ENCODE measurements around the gene SRMS. TPM values are rescaled to one million over a fixed set of nuclear protein-coding genes. Genes with fewer than 3 reads are reported as not detected.
"Not testable (repeated sequence)": the region's sequence is repeated elsewhere in the genome, so short reads cannot be mapped to it uniquely, and the experiment has no call there.

The SRMS gene
- total RNA-seq, 1 donor: not detected

GRCh38 chr20:63572788-63573646 is 25.5 kb upstream of the SRMS start:
- H3K4me2 ChIP-seq (ENCODE audit: insufficient read depth, low read length): peak overlapping the region; percentile 86
- no peaks in the 10 kb centered on the region for H3K36me3 ChIP-seq (ENCODE audit: insufficient read depth, low read length)
- H3K9me3 ChIP-seq (ENCODE audit: low read depth, low read length): no peaks in the 10 kb centered on the region
- DNase-seq (ENCODE audit: insufficient read length, low spot score, missing footprints): peak; percentile 91
- peak overlapping the region; percentile 78 for H3K4me3 ChIP-seq (ENCODE audit: insufficient read depth, low read length)
- H2AFZ ChIP-seq (ENCODE audit: low read length): no peak overlapping the region
- no peaks in the 10 kb centered on the region for H4K20me1 ChIP-seq (ENCODE audit: insufficient read depth, low read length)
- H3K27ac ChIP-seq (ENCODE audit: low read depth, low read length): peak overlapping the region; percentile 61
- TF ChIP-seq, protein P1, sequence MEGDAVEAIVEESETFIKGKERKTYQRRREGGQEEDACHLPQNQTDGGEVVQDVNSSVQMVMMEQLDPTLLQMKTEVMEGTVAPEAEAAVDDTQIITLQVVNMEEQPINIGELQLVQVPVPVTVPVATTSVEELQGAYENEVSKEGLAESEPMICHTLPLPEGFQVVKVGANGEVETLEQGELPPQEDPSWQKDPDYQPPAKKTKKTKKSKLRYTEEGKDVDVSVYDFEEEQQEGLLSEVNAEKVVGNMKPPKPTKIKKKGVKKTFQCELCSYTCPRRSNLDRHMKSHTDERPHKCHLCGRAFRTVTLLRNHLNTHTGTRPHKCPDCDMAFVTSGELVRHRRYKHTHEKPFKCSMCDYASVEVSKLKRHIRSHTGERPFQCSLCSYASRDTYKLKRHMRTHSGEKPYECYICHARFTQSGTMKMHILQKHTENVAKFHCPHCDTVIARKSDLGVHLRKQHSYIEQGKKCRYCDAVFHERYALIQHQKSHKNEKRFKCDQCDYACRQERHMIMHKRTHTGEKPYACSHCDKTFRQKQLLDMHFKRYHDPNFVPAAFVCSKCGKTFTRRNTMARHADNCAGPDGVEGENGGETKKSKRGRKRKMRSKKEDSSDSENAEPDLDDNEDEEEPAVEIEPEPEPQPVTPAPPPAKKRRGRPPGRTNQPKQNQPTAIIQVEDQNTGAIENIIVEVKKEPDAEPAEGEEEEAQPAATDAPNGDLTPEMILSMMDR (IDR thresholded peaks at IDR 0.05; ENCODE audit: extremely low read depth, low read depth, low read length): peak; percentile 22
- peaks cover 3% of the 10 kb centered on the region for H3K27me3 ChIP-seq (ENCODE audit: insufficient read depth, low read length)
- peaks cover 20% of the 10 kb centered on the region for H3K4me1 ChIP-seq (ENCODE audit: insufficient read depth, low read length)
- peaks cover 6% of the 10 kb centered on the region for H3K79me2 ChIP-seq (ENCODE audit: insufficient read depth, low read length)

GRCh38 chr20:63572071-63572787 is 24.7 kb upstream of the SRMS start:
- H3K27ac ChIP-seq (ENCODE audit: low read depth, low read length): no peak overlapping the region
- no peak overlapping the region for H3K4me2 ChIP-seq (ENCODE audit: insufficient read depth, low read length)
- H3K27me3 ChIP-seq (ENCODE audit: insufficient read depth, low read length): no peaks in the 10 kb centered on the region
- no peaks in the 10 kb centered on the region for H3K36me3 ChIP-seq (ENCODE audit: insufficient read depth, low read length)
- H3K9me3 ChIP-seq (ENCODE audit: low read depth, low read length): no peaks in the 10 kb centered on the region
- peaks cover 20% of the 10 kb centered on the region for H3K4me1 ChIP-seq (ENCODE audit: insufficient read depth, low read length)
- TF ChIP-seq, protein P1 (IDR thresholded peaks at IDR 0.05; ENCODE audit: extremely low read depth, low read depth, low read length): no peak
- H4K20me1 ChIP-seq (ENCODE audit: insufficient read depth, low read length): no peaks in the 10 kb centered on the region
- no peak overlapping the region for H3K4me3 ChIP-seq (ENCODE audit: insufficient read depth, low read length)
- H3K79me2 ChIP-seq (ENCODE audit: insufficient read depth, low read length): peaks cover 6% of the 10 kb centered on the region
- no peak for DNase-seq (ENCODE audit: insufficient read length, low spot score, missing footprints)
- no peak overlapping the region for H2AFZ ChIP-seq (ENCODE audit: low read length)

DNA sequence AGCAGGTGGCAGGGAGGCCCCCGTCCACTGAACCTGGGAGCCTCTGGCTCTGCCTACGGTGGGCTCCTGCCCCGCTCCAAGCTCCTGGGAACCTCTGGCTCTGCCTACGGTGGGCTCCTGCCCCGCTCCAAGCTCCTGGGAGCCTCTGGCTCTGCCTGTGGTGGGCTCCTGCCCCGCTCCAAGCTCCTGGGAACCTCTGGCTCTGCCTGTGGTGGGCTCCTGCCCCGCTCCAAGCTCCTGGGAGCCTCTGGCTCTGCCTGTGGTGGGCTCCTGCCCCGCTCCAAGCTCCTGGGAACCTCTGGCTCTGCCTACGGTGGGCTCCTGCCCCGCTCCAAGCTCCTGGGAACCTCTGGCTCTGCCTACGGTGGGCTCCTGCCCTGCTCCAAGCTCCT is 23.5 kb upstream of the SRMS start:
- not testable (repeated sequence) for H3K9me3 ChIP-seq (ENCODE audit: low read depth, low read length); H3K27me3 ChIP-seq (ENCODE audit: insufficient read depth, low read length); H3K27ac ChIP-seq (ENCODE audit: low read depth, low read length); H2AFZ ChIP-seq (ENCODE audit: low read length); H3K4me2 ChIP-seq (ENCODE audit: insufficient read depth, low read length); H3K79me2 ChIP-seq (ENCODE audit: insufficient read depth, low read length); H3K36me3 ChIP-seq (ENCODE audit: insufficient read depth, low read length); H4K20me1 ChIP-seq (ENCODE audit: insufficient read depth, low read length); H3K4me3 ChIP-seq (ENCODE audit: insufficient read depth, low read length); DNase-seq (ENCODE audit: insufficient read length, low spot score, missing footprints)
- H3K4me1 ChIP-seq (ENCODE audit: insufficient read depth, low read length): peaks cover 20% of the 10 kb centered on the region

DNA sequence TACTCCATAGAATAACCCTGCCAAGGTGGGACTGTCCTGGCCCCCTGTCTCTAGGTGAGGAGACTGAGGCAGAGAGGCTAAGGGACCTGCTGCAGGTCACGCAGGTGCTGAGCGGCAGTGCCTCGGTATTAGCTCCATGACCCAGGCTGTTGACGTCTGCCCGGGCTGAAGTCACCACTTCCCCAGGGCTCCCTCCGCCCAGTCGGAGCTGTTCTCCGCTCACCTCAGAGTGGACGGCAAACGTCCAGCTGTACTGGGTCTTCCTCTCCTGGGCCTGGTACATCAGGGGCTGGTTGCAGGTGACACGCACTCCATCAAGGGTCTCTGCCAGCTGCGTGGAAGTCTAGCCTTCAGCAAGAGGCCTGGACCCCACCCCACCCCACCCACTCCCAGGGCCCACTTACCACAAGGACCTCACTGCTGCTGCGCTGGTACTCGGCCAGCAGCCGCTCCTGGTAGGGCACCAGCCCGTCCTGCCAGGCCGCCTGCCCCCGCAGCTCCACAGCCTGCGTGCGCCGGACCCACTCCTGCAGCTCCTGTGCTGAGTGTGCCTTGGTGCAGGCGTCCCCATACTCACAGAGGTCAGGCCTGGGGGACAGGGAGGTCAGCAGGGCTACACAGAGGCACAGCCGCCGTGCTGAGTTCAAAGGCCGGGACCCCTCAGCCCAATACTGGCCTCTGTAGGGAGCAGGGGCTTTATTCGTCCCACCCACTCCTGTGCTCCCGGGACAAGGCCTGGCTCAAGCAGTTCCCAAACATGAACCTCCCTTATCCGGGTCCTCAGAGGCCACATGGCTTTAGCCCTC is 22.9 kb upstream of the SRMS start:
- peaks cover 6% of the 10 kb centered on the region for H3K79me2 ChIP-seq (ENCODE audit: insufficient read depth, low read length)
- DNase-seq (ENCODE audit: insufficient read length, low spot score, missing footprints): no peak
- H3K9me3 ChIP-seq (ENCODE audit: low read depth, low read length): no peaks in the 10 kb centered on the region
- H2AFZ ChIP-seq (ENCODE audit: low read length): no peak overlapping the region
- no peak overlapping the region for H3K4me2 ChIP-seq (ENCODE audit: insufficient read depth, low read length)
- H3K4me3 ChIP-seq (ENCODE audit: insufficient read depth, low read length): no peak overlapping the region
- H4K20me1 ChIP-seq (ENCODE audit: insufficient read depth, low read length): no peaks in the 10 kb centered on the region
- H3K27ac ChIP-seq (ENCODE audit: low read depth, low read length): no peak overlapping the region
- H3K36me3 ChIP-seq (ENCODE audit: insufficient read depth, low read length): no peaks in the 10 kb centered on the region
- H3K27me3 ChIP-seq (ENCODE audit: insufficient read depth, low read length): no peaks in the 10 kb centered on the region
- peaks cover 16% of the 10 kb centered on the region for H3K4me1 ChIP-seq (ENCODE audit: insufficient read depth, low read length)
- TF ChIP-seq, protein P1 (IDR thresholded peaks at IDR 0.05; ENCODE audit: extremely low read depth, low read depth, low read length): no peak

Data from osteoblast (primary cell).